HEK293 (cell line): Measurements from ENCODE around the gene STIM2.

Experiments
- GFI1B ChIP-seq: fragments of 450-650 bp; formaldehyde crosslinking; IDR thresholded peaks from 2 replicates; pipeline ENCODE4 v1.5.1; 2016; ENCODE audit warnings: missing biosample characterization, missing genetic modification characterization
- HOXA7 ChIP-seq: sonication (generic); formaldehyde crosslinking; IDR thresholded peaks from 2 replicates; pipeline ENCODE4 v1.8.1; 2022; ENCODE audit warnings: missing genetic modification reagents, borderline replicate concordance
- REST ChIP-seq: fragments of 450-650 bp; formaldehyde crosslinking; IDR thresholded peaks from 2 replicates; pipeline ENCODE4 v1.5.1; 2016; ENCODE audit warnings: missing biosample characterization, missing genetic modification characterization
- YY1 ChIP-seq: fragments of 450-650 bp; formaldehyde crosslinking; IDR thresholded peaks from 2 replicates; pipeline ENCODE4 v1.5.1; 2018; ENCODE audit warnings: missing biosample characterization, missing genetic modification characterization
- ZNF501 ChIP-seq: fragments of 450-650 bp; formaldehyde crosslinking; IDR thresholded peaks from 2 replicates; pipeline ENCODE4 v1.5.1; 2016; ENCODE audit warnings: missing biosample characterization, missing genetic modification characterization
- TF ChIP-seq, protein P1 (sequence below): fragments of 450-650 bp; formaldehyde crosslinking; IDR thresholded peaks from 2 replicates; pipeline ENCODE4 v1.5.1; 2016; ENCODE audit warnings: missing biosample characterization, missing genetic modification characterization
- TF ChIP-seq, protein P2 (sequence below): fragments of 450-650 bp; IDR thresholded peaks from 2 replicates; pipeline ENCODE4 v1.5.1; 2018; ENCODE audit warnings: missing biosample characterization, mild to moderate bottlenecking, missing genetic modification characterization
- TF ChIP-seq, protein P3 (sequence below): fragments of 450-650 bp; formaldehyde crosslinking; IDR thresholded peaks from 2 replicates; pipeline ENCODE4 v1.5.1; 2016; ENCODE audit warnings: missing biosample characterization, missing genetic modification characterization

GRCh38 chr4:26900765-26901164 lies 40.1 kb downstream of the STIM2 start:
- no peak for TF ChIP-seq HOXA7 (CRISPR knock-in tag)
- TF ChIP-seq, protein P1, sequence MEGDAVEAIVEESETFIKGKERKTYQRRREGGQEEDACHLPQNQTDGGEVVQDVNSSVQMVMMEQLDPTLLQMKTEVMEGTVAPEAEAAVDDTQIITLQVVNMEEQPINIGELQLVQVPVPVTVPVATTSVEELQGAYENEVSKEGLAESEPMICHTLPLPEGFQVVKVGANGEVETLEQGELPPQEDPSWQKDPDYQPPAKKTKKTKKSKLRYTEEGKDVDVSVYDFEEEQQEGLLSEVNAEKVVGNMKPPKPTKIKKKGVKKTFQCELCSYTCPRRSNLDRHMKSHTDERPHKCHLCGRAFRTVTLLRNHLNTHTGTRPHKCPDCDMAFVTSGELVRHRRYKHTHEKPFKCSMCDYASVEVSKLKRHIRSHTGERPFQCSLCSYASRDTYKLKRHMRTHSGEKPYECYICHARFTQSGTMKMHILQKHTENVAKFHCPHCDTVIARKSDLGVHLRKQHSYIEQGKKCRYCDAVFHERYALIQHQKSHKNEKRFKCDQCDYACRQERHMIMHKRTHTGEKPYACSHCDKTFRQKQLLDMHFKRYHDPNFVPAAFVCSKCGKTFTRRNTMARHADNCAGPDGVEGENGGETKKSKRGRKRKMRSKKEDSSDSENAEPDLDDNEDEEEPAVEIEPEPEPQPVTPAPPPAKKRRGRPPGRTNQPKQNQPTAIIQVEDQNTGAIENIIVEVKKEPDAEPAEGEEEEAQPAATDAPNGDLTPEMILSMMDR: no peak
- no peak for TF ChIP-seq YY1 (tag by site-specific recombination)
- no peak for TF ChIP-seq ZNF501
- no peak for TF ChIP-seq GFI1B (tag by site-specific recombination)
- TF ChIP-seq, protein P2, sequence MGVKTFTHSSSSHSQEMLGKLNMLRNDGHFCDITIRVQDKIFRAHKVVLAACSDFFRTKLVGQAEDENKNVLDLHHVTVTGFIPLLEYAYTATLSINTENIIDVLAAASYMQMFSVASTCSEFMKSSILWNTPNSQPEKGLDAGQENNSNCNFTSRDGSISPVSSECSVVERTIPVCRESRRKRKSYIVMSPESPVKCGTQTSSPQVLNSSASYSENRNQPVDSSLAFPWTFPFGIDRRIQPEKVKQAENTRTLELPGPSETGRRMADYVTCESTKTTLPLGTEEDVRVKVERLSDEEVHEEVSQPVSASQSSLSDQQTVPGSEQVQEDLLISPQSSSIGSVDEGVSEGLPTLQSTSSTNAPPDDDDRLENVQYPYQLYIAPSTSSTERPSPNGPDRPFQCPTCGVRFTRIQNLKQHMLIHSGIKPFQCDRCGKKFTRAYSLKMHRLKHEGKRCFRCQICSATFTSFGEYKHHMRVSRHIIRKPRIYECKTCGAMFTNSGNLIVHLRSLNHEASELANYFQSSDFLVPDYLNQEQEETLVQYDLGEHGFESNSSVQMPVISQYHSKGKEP (tag by site-specific recombination): no peak
- TF ChIP-seq, protein P3, sequence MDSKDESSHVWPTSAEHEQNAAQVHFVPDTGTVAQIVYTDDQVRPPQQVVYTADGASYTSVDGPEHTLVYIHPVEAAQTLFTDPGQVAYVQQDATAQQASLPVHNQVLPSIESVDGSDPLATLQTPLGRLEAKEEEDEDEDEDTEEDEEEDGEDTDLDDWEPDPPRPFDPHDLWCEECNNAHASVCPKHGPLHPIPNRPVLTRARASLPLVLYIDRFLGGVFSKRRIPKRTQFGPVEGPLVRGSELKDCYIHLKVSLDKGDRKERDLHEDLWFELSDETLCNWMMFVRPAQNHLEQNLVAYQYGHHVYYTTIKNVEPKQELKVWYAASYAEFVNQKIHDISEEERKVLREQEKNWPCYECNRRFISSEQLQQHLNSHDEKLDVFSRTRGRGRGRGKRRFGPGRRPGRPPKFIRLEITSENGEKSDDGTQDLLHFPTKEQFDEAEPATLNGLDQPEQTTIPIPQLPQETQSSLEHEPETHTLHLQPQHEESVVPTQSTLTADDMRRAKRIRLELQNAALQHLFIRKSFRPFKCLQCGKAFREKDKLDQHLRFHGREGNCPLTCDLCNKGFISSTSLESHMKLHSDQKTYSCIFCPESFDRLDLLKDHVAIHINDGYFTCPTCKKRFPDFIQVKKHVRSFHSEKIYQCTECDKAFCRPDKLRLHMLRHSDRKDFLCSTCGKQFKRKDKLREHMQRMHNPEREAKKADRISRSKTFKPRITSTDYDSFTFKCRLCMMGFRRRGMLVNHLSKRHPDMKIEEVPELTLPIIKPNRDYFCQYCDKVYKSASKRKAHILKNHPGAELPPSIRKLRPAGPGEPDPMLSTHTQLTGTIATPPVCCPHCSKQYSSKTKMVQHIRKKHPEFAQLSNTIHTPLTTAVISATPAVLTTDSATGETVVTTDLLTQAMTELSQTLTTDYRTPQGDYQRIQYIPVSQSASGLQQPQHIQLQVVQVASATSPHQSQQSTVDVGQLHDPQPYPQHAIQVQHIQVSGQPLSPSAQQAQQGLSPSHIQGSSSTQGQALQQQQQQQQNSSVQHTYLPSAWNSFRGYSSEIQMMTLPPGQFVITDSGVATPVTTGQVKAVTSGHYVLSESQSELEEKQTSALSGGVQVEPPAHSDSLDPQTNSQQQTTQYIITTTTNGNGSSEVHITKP (tag by site-specific recombination): no peak
- no peak for TF ChIP-seq REST
